Spleen (tissue), 11 donors: ENCODE results near the gene SAYSD1. TPM values are rescaled to one million over a fixed set of nuclear protein-coding genes. Genes with fewer than 3 reads are reported as not detected.

ENCODE experiments used
- DNase-seq: peaks from one replicate; pipeline ENCODE4 v3.0.0-alpha.2; 2020
- H3K27ac ChIP-seq, 8 donors: fragments of 200-600 bp; sonication (generic) in 7 of 8; 1 replicate in 4 of 8; 2 replicates in 4 of 8; pipeline versions ENCODE4 v1.5.0 to v1.8.0; 2016 to 2021; ENCODE audit warnings: inconsistent platforms in 4 of 8, mild to moderate bottlenecking in 4 of 8, moderate library complexity in 1 of 8
- H3K27me3 ChIP-seq, 7 donors: fragments of 200-600 bp; sonication (generic) in 6 of 7; replicated peaks in 1 of 7; 1 replicate in 4 of 7; 2 replicates in 3 of 7; pipeline versions ENCODE4 v1.5.0 to v1.8.0; 2016 to 2021; ENCODE audit warnings: inconsistent platforms in 3 of 7, mild to moderate bottlenecking in 1 of 7
- H3K36me3 ChIP-seq, 6 donors: fragments of 200-600 bp; sonication (generic) in 5 of 6; 1 replicate in 4 of 6; 2 replicates in 2 of 6; pipeline versions ENCODE4 v1.5.0 to v1.8.0; 2016 to 2021; ENCODE audit warnings: inconsistent platforms in 2 of 6
- H3K4me1 ChIP-seq, 6 donors: fragments of 200-600 bp; sonication (generic) in 5 of 6; 1 replicate in 3 of 6; 2 replicates in 3 of 6; pipeline versions ENCODE4 v1.5.0 to v1.8.0; 2016 to 2021; ENCODE audit warnings: inconsistent platforms in 3 of 6
- H3K4me3 ChIP-seq, 8 donors: fragments of 200-600 bp; sonication (generic) in 7 of 8; 1 replicate in 4 of 8; 2 replicates in 4 of 8; pipeline versions ENCODE4 v1.5.0 to v1.8.0; 2016 to 2021; ENCODE audit warnings: inconsistent platforms in 4 of 8, mild to moderate bottlenecking in 4 of 8, moderate library complexity in 2 of 8
- H3K9me3 ChIP-seq, 8 donors: fragments of 200-600 bp; sonication (generic) in 7 of 8; 1 replicate in 4 of 8; 2 replicates in 4 of 8; pipeline versions ENCODE4 v1.5.0 to v1.8.0; 2016 to 2021; ENCODE audit warnings: inconsistent platforms in 4 of 8
- POLR2A ChIP-seq, 3 donors: fragments of 450-650 bp; IDR thresholded peaks; one replicate each; pipeline ENCODE4 v1.5.1; 2017; ENCODE audit warnings: antibody characterized with exemption in 3 of 3, mild to moderate bottlenecking in 1 of 3
- POLR2AphosphoS5 ChIP-seq, 3 donors: sonication (generic); formaldehyde crosslinking; IDR thresholded peaks; one replicate each; pipeline ENCODE4 v1.5.1; 2017; ENCODE audit warnings: antibody characterized with exemption in 3 of 3
- WGBS, 5 donors: extraction: QIAGEN DNeasy Blood & Tissue Kit in 3 of 5; methylation state at CpG; one replicate each; pipeline versions ENCODE4 v1.1.5 to v1.1.7; 2013 to 2018; 5-methylcytosine and 5-hydroxymethylcytosine counted together
- intact Hi-C: fragments of 100-400 bp; cut with DNase I; formaldehyde crosslinking; loops from one replicate; pipeline ENCODE4 v1.15.0; 2023; ENCODE audit warnings: low total_unique reads
- polyA plus RNA-seq, 3 donors: library from polyadenylated mRNA; stranded (reverse); fragments of 200-250 nt; gene quantifications; one replicate each; pipeline ENCODE4 v1.2.1, GENCODE V29; 2013
- total RNA-seq, 7 donors: library from RNA; depleted of rRNA in 3 of 7; stranded (reverse); fragments of >200 nt in 3 of 7; fragmentation: NEBNext Ultra II Directional in 4 of 7; extraction: Animal tissue kit (Norgen Biotek cat#: 25700) in 4 of 7; gene quantifications; one replicate each; pipeline versions ENCODE4 v1.1.0 to v1.2.1, GENCODE V29; 2016 to 2021
- TF ChIP-seq, protein P1 (sequence below), 11 experiments: fragments of 200-600 bp in 7 of 11; fragments of 450-650 bp in 4 of 11; sonication (generic) in 4 of 11; IDR thresholded peaks in 8 of 11; conservative IDR thresholded peaks in 3 of 11; 1 replicate in 7 of 11; 2 replicates in 4 of 11; pipeline versions ENCODE4 v1.4.0 to v1.8.0; 2016 to 2021; ENCODE audit warnings: antibody characterized with exemption in 11 of 11, inconsistent platforms in 4 of 11, mild to moderate bottlenecking in 1 of 11
- donor health status: healthy with polysubstance abuse.
- donor health status: DM: no; HTN: no; CAD: no; lungs with moderate emphysema.
- donor health status: DM: no; HTN: no; CAD: no.
- donor health status: Bipolar disorder and iron deficiency.
- donor health status: healthy.
- donor health status: DM: no; HTN: no; CAD: no.
- donor health status: DM: yes; HTN: yes; CAD: no.

The SAYSD1 gene
- total and polyA plus RNA-seq, 10 donors: 8.1 to 14.2 (median 13.2) TPM

DNA sequence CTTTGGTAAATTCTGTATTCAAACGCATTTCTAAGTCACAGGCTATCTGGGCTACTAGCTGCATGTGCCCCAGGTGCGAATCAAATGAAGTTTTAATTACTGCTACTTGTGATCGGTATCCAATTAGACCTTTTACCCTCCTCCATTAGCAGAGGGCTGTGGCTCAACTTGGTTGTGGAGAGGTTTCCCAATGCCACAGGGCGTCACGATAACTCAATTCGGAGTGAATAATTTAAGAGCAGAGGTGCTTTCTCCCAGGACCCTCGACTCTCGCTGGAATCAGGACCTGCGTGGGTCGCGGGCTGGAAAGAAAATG, 640 bp downstream of the SAYSD1 start:
- no peaks in the 10 kb centered on the region for H3K27me3 ChIP-seq
- H3K4me3 ChIP-seq: peak overlapping the region; percentile 48 to 77 (median 66)
- peaks cover 10 to 46% (median 26%) of the 10 kb centered on the region in 6 donors for H3K4me1 ChIP-seq
- H3K9me3 ChIP-seq: no peaks in the 10 kb centered on the region
- H3K36me3 ChIP-seq: peaks cover 0 to 14% (median 9%) of the 10 kb centered on the region in 6 donors
- intact Hi-C loops: no loop called here
- DNase-seq: no peak
- TF ChIP-seq POLR2A (IDR thresholded peaks at IDR 0.05): no peak
- TF ChIP-seq, protein P1, sequence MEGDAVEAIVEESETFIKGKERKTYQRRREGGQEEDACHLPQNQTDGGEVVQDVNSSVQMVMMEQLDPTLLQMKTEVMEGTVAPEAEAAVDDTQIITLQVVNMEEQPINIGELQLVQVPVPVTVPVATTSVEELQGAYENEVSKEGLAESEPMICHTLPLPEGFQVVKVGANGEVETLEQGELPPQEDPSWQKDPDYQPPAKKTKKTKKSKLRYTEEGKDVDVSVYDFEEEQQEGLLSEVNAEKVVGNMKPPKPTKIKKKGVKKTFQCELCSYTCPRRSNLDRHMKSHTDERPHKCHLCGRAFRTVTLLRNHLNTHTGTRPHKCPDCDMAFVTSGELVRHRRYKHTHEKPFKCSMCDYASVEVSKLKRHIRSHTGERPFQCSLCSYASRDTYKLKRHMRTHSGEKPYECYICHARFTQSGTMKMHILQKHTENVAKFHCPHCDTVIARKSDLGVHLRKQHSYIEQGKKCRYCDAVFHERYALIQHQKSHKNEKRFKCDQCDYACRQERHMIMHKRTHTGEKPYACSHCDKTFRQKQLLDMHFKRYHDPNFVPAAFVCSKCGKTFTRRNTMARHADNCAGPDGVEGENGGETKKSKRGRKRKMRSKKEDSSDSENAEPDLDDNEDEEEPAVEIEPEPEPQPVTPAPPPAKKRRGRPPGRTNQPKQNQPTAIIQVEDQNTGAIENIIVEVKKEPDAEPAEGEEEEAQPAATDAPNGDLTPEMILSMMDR (IDR thresholded peaks at IDR 0.05 in 8 of 11, conservative IDR thresholded peaks at IDR 0.05 in 3 of 11): no peak
- TF ChIP-seq POLR2AphosphoS5 (IDR thresholded peaks at IDR 0.05): no peak
- 1 to 3% (median 2%) methylated on average over 10 to 11 of the region's 11 CpGs for WGBS, 5 donors
- H3K27ac ChIP-seq: peak overlapping the region; percentile 90 to 98 (median 96)

DNA sequence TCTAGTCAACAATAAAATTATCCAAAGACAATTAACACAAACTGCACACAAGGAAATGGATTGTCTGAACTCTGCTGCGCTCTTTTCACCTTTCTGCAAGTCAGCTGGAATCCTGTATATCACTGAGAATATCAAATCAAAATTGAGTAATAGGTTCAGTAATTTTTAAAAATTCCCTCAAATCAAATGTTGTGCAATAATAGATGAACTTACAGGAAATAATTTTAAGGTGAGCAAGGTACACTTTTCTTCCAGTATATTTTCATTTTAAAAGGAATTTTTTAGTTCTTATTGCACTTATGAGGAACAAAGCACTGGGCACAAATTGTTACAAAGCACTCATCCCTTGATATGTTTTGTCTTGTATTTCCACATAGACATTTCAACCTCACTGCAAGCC, 1.2 kb downstream of the SAYSD1 start:
- TF ChIP-seq POLR2AphosphoS5 (IDR thresholded peaks at IDR 0.05) (no peak), POLR2A (IDR thresholded peaks at IDR 0.05) (no peak)
- TF ChIP-seq, protein P1 (IDR thresholded peaks at IDR 0.05 in 8 of 11, conservative IDR thresholded peaks at IDR 0.05 in 3 of 11): no peak
- intact Hi-C loops: no loop called here
- Histone ChIP-seq H3K27ac (peak overlapping the region in 4 of 8 donors; percentile 95 to 98 (median 96)), H3K9me3 (no peaks in the 10 kb centered on the region), H3K36me3 (peaks cover 0 to 19% (median 14%) of the 10 kb centered on the region in 6 donors), H3K4me1 (peaks cover 10 to 46% (median 26%) of the 10 kb centered on the region in 6 donors), H3K4me3 (peak overlapping the region in 5 of 8 donors; percentile 59 to 74 (median 66)), H3K27me3 (no peaks in the 10 kb centered on the region)
- WGBS, 5 donors: 89 to 100% (median 95%) methylated on average over 1 of the region's 1 CpG
- no peak for DNase-seq

DNA sequence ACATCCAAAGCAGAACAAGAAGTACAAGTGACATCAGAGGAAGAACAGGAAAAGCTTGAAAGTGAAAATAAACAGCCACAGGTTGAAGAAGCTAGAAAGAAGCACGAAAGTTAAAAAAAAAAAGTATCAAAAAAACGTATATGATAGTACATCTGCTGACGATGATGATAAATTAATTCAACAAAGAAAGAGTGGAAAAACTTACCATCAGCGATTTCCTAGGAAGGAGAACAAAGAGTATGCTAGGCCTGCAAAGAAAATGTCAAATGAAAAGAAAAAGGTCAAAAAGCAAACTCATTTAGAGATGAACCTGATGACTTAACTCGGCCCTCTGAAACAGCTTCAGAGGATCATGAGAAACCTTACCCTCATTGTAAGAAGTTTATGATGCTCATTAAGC, 3.7 kb downstream of the SAYSD1 start:
- TF ChIP-seq, protein P1 (IDR thresholded peaks at IDR 0.05 in 8 of 11, conservative IDR thresholded peaks at IDR 0.05 in 3 of 11): no peak
- 64 to 77% (median 73%) methylated on average over 5 of the region's 5 CpGs for WGBS, 5 donors
- Histone ChIP-seq H3K27ac (peak overlapping the region in 3 of 8 donors; percentile 13 to 56 (median 35)), H3K4me1 (peaks cover 10 to 46% (median 26%) of the 10 kb centered on the region in 6 donors), H3K9me3 (no peaks in the 10 kb centered on the region), H3K27me3 (no peaks in the 10 kb centered on the region), H3K36me3 (peaks cover 0 to 27% (median 14%) of the 10 kb centered on the region in 6 donors), H3K4me3 (no peak overlapping the region)
- DNase-seq: no peak
- intact Hi-C loops: no loop called here

DNA sequence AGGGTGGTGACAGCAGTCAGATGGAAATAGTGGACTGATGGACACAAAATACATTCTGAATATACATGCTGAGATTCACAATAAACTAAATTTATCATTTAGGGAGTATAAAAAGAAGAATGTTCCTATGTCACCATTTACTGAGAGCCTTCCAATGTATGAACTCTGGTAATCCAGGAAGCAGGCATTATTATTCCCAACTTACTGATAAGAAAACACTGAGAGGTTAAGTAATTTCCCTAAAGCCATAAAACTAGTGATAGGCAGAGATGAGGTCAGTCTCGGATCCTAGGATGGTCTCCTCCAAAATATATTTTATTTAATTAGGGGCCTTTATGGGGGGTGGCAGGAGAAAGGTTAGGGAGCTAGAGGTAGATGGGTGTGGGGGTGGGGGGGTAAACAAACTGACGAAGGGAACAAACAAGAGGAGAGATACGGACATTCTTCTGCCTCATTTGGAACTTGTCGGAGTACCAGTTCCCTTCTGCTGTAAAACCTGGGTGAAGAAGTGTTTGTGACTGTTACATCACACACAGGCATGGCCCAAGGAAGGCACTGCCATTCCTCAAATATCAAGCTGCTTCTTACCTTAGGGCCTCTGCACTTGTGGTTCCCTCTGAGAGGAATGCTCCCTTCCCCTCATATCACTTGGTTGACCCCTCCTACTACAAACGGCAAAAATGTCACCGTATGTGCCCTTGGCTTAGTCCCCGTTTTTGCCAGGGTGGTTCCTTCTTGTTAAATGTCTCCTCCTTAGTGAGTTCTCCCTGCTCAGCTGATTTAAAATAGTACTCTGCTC, 6.7 kb downstream of the SAYSD1 start:
- Histone ChIP-seq H3K27ac (no peak overlapping the region), H3K4me1 (peaks cover 0 to 24% (median 6%) of the 10 kb centered on the region in 6 donors), H3K27me3 (no peaks in the 10 kb centered on the region), H3K4me3 (no peak overlapping the region), H3K36me3 (peaks cover 0 to 55% (median 26%) of the 10 kb centered on the region in 6 donors), H3K9me3 (no peaks in the 10 kb centered on the region)
- WGBS, 5 donors: 90 to 96% (median 92%) methylated on average over 7 of the region's 7 CpGs
- no peak for DNase-seq
- TF ChIP-seq, protein P1 (IDR thresholded peaks at IDR 0.05 in 8 of 11, conservative IDR thresholded peaks at IDR 0.05 in 3 of 11): no peak
- intact Hi-C loops: no loop called here
